SIG-M5 (cell line): ENCODE measurements around the gene IQCF6.
"Not testable (repeated sequence)": the region's sequence is repeated elsewhere in the genome, so short reads cannot be mapped to it uniquely, and the experiment has no call there.

Source experiments
- DNase-seq: peaks from one replicate; lab custom pipeline; 2025; lab: John Stamatoyannopoulos, UW

The IQCF6 gene

GRCh38 chr3:51759203-51759602 is 19.8 kb downstream of the IQCF6 start:
- DNase-seq: no peak

GRCh38 chr3:51753763-51754750 is 25.0 kb downstream of the IQCF6 start:
- DNase-seq: not testable (repeated sequence)

GRCh38 chr3:51751287-51751686 is 27.8 kb downstream of the IQCF6 start:
- DNase-seq: no peak

GRCh38 chr3:51750878-51751277 is 28.2 kb downstream of the IQCF6 start:
- no peak for DNase-seq

GRCh38 chr3:51748327-51748726 is 30.7 kb downstream of the IQCF6 start:
- DNase-seq: no peak

GRCh38 chr3:51747840-51748239 is 31.2 kb downstream of the IQCF6 start:
- no peak for DNase-seq

- not testable (repeated sequence) for DNase-seq
These were observed 36.1 kb downstream of the IQCF6 start for GRCh38 chr3:51742978-51743377.

GRCh38 chr3:51742320-51742719 is 36.7 kb downstream of the IQCF6 start:
- not testable (repeated sequence) for DNase-seq

GRCh38 chr3:51739110-51739509 is 39.9 kb downstream of the IQCF6 start:
- DNase-seq: no peak

- no peak for DNase-seq
These were observed 43.1 kb downstream of the IQCF6 start for GRCh38 chr3:51735950-51736349.

GRCh38 chr3:51735039-51735438 is 44.0 kb downstream of the IQCF6 start:
- no peak for DNase-seq

GRCh38 chr3:51734572-51734907 is 44.5 kb downstream of the IQCF6 start:
- DNase-seq: no peak

- no peak for DNase-seq
These were observed 45.0 kb downstream of the IQCF6 start for GRCh38 chr3:51733859-51734571.

GRCh38 chr3:51729042-51729633 is 49.9 kb downstream of the IQCF6 start:
- DNase-seq: no peak
